IPS-20b (cell line): ENCODE measurements around the gene PCDHB15.
A peak's percentile ranks its signal among the peaks of the same experiment; 100 is the strongest.
"Not testable (repeated sequence)": the region's sequence is repeated elsewhere in the genome, so short reads cannot be mapped to it uniquely, and the experiment has no call there.

Source experiments
- H3K27ac ChIP-seq: one replicate; pipeline ENCODE4 v1.5.1; 2013; ENCODE audit warnings: low read length
- H3K27me3 ChIP-seq: 2 replicates; pipeline ENCODE4 v1.6.1; 2013; ENCODE audit warnings: mild to moderate bottlenecking, low read length, inconsistent platforms; ENCODE audit not compliant: insufficient read depth
- H3K36me3 ChIP-seq: 2 replicates; pipeline ENCODE4 v1.6.1; 2013; ENCODE audit warnings: low read depth, mild to moderate bottlenecking, inconsistent platforms, low read length, moderate library complexity; ENCODE audit not compliant: insufficient read depth
- H3K4me1 ChIP-seq: 2 replicates; pipeline ENCODE4 v1.6.1; 2013; ENCODE audit warnings: mild to moderate bottlenecking, control low read depth, inconsistent platforms, low read length, moderate library complexity; ENCODE audit not compliant: insufficient read depth
- H3K4me3 ChIP-seq: 2 replicates; pipeline ENCODE4 v1.5.1; 2013; ENCODE audit warnings: mild to moderate bottlenecking, low read length, inconsistent platforms
- H3K9ac ChIP-seq: 2 replicates; pipeline ENCODE4 v1.6.1; 2013; ENCODE audit warnings: low read depth, mild to moderate bottlenecking, inconsistent platforms, low read length, moderate library complexity
- H3K9me3 ChIP-seq: 2 replicates; pipeline ENCODE4 v1.6.1; 2013; ENCODE audit warnings: mild to moderate bottlenecking, low read depth, low read length, inconsistent platforms; ENCODE audit not compliant: insufficient read depth

Gene PCDHB15

GRCh38 chr5:141216035-141216434 is 29.2 kb upstream of the PCDHB15 start:
- H3K9me3 ChIP-seq = peaks cover 18% of the 10 kb centered on the region; the same call in 1 of the 2 replicates
- H3K27me3 ChIP-seq, H3K4me1 ChIP-seq, H3K27ac ChIP-seq, H3K9ac ChIP-seq, H3K4me3 ChIP-seq, H3K36me3 ChIP-seq: not testable (repeated sequence)

GRCh38 chr5:141223112-141223783 is 21.9 kb upstream of the PCDHB15 start, which contains the start of gene PCDHB14:
PCDHB14 (plus strand) TSS chr5:141223343; CDS start chr5:141223506, 163 bp downstream.
- no peaks in the 10 kb centered on the region for H3K36me3 ChIP-seq
- H3K4me3 ChIP-seq = peak within 1 kb of the TSS; percentile 52; the same call in 1 of the 2 replicates
- no peaks in the 10 kb centered on the region; the same call in 1 of the 2 replicates for H3K4me1 ChIP-seq
- H3K27me3 ChIP-seq = no peaks in the 10 kb centered on the region
- H3K9me3 ChIP-seq = peaks cover 26% of the 10 kb centered on the region; the same call in 1 of the 2 replicates
- H3K27ac ChIP-seq = no peak within 1 kb of the TSS
- peak within 1 kb of the TSS; percentile 60; the same call in 1 of the 2 replicates for H3K9ac ChIP-seq

- peaks cover 31% of the 10 kb centered on the region; the same call in 1 of the 2 replicates for H3K9me3 ChIP-seq
- not testable (repeated sequence) for H3K27ac ChIP-seq, H3K27me3 ChIP-seq, H3K9ac ChIP-seq, H3K4me3 ChIP-seq, H3K36me3 ChIP-seq, H3K4me1 ChIP-seq
Measured at GRCh38 chr5:141224844-141225243, 20.4 kb upstream of the PCDHB15 start.

- H3K36me3 ChIP-seq, H3K4me3 ChIP-seq, H3K4me1 ChIP-seq, H3K9ac ChIP-seq, H3K27me3 ChIP-seq, H3K27ac ChIP-seq: not testable (repeated sequence)
- H3K9me3 ChIP-seq = peaks cover 31% of the 10 kb centered on the region; the same call in 1 of the 2 replicates
Measured at GRCh38 chr5:141225421-141225820, 19.8 kb upstream of the PCDHB15 start.

- no peak overlapping the region for H3K27ac ChIP-seq
- peaks cover 65% of the 10 kb centered on the region for H3K9me3 ChIP-seq
- no peaks in the 10 kb centered on the region for H3K27me3 ChIP-seq
- no peak overlapping the region for H3K9ac ChIP-seq
- no peak overlapping the region for H3K4me3 ChIP-seq
- H3K36me3 ChIP-seq = no peaks in the 10 kb centered on the region
- H3K4me1 ChIP-seq = no peaks in the 10 kb centered on the region
Measured at GRCh38 chr5:141234109-141234667, 11.0 kb upstream of the PCDHB15 start.

GRCh38 chr5:141235922-141236321 is 9.3 kb upstream of the PCDHB15 start:
- H3K4me3 ChIP-seq, H3K27ac ChIP-seq, H3K36me3 ChIP-seq, H3K4me1 ChIP-seq, H3K9ac ChIP-seq, H3K27me3 ChIP-seq: not testable (repeated sequence)
- peaks cover 82% of the 10 kb centered on the region for H3K9me3 ChIP-seq

GRCh38 chr5:141236516-141237313 is 8.5 kb upstream of the PCDHB15 start:
- Histone ChIP-seq H3K4me3 (no peak overlapping the region), H3K27me3 (no peaks in the 10 kb centered on the region), H3K9ac (no peak overlapping the region), H3K27ac (no peak overlapping the region), H3K4me1 (no peaks in the 10 kb centered on the region), H3K9me3 (peaks cover 85% of the 10 kb centered on the region), H3K36me3 (no peaks in the 10 kb centered on the region)

- Histone ChIP-seq H3K27me3 (no peaks in the 10 kb centered on the region), H3K4me1 (no peaks in the 10 kb centered on the region), H3K36me3 (no peaks in the 10 kb centered on the region), H3K4me3 (no peak overlapping the region), H3K27ac (no peak overlapping the region), H3K9ac (no peak overlapping the region), H3K9me3 (peaks cover 94% of the 10 kb centered on the region)
Measured at GRCh38 chr5:141241496-141241895, 3.7 kb upstream of the PCDHB15 start.

GRCh38 chr5:141246971-141247370 is 1.8 kb downstream of the PCDHB15 start:
- not testable (repeated sequence) for H3K4me1 ChIP-seq, H3K27ac ChIP-seq, H3K4me3 ChIP-seq, H3K27me3 ChIP-seq, H3K9ac ChIP-seq, H3K36me3 ChIP-seq
- peaks cover 92% of the 10 kb centered on the region for H3K9me3 ChIP-seq

- H3K27me3 ChIP-seq, H3K4me3 ChIP-seq, H3K4me1 ChIP-seq, H3K36me3 ChIP-seq, H3K9ac ChIP-seq, H3K27ac ChIP-seq: not testable (repeated sequence)
- H3K9me3 ChIP-seq = peaks cover 91% of the 10 kb centered on the region
Measured at GRCh38 chr5:141247434-141247833, 2.2 kb downstream of the PCDHB15 start.

- H3K9me3 ChIP-seq = peaks cover 92% of the 10 kb centered on the region
- no peak overlapping the region for H3K4me3 ChIP-seq
- H3K27ac ChIP-seq = no peak overlapping the region
- no peaks in the 10 kb centered on the region for H3K36me3 ChIP-seq
- no peak overlapping the region for H3K9ac ChIP-seq
- no peaks in the 10 kb centered on the region for H3K27me3 ChIP-seq
- H3K4me1 ChIP-seq = no peaks in the 10 kb centered on the region
Measured at GRCh38 chr5:141250576-141250975, 5.4 kb downstream of the PCDHB15 start.

- H3K4me1 ChIP-seq = no peaks in the 10 kb centered on the region
- no peaks in the 10 kb centered on the region for H3K36me3 ChIP-seq
- no peak overlapping the region for H3K4me3 ChIP-seq
- no peak overlapping the region for H3K9ac ChIP-seq
- peaks cover 97% of the 10 kb centered on the region for H3K9me3 ChIP-seq
- no peaks in the 10 kb centered on the region for H3K27me3 ChIP-seq
- no peak overlapping the region for H3K27ac ChIP-seq
Measured at GRCh38 chr5:141258464-141258863, 13.3 kb downstream of the PCDHB15 start.
